Measurements from ENCODE around the gene CADM1.

CADM1 gene

DNA sequence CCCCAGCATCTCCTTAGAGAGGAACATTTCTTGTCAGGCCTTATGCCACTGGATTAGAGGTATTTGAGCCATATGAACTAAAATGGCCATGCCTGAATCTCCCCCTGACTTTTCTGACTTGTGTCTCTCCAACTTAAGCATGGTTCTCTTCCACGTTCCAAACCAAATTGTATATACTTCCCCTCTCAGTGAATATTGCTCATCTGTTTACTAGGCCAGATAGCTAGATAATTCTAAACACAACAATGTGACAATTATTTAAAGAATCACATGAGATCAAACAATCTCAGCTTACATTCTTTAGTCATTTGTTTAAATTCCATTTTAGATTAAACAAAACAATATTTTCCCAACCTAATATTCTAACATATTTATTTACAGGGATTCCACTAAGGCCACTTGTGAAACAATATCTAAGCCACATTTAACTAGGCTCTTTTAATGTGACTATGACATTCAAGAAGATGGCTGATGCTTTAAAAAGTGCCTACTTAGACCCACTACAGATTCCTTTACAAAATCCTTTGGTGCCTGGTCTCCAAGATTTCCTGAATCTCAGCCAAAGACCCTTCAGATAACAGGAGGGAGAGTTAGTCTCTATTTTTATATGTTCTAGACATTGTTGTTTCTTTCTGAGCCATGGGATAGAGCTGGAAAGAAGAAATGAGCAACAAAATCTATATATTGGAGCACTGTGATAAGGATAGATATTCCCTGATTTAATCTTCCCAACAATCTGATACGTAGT lies 105.7 kb downstream of the CADM1 start:
- no peak for DNase-seq (ENCODE audit: low spot score)

DNA sequence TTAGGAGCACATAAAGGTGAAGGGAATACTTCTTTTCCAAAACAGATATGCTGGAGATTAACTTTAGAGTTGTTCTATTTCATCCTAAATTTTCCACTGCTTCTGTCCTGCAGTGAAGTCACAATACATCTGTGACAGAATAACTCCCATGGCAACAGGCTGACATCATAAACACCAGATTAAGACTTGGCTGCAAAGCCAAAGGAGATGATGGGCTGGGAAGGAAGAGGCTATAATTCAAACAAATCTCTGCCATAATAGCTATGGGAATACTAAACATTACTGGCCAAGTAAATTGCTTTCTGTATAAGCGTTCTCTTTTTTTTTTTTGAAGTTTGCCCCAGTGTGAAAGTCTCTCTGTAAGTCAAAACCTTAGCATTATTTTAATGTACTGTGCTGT lies 107.7 kb downstream of the CADM1 start:
- no peak for DNase-seq (ENCODE audit: low spot score)

DNA sequence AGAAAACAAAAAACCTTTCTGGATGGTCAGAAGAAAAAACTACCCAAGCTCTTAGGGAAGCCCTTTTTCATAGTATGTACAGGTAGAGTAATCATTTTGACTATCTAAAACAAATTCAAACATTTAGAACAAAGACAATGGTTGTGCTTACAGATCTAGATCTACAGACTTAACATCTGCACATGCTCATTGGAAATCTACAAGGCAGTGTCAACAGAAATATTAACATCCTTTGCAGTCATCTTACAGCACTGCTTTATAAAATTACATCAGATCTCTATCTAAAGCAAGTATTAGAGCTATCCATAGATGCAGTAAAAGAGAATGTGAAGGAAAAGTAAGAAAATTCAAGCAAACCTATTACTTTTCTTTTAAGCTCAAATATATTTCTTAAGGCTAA lies 110.3 kb downstream of the CADM1 start:
- no peak for DNase-seq (ENCODE audit: low spot score)

DNA sequence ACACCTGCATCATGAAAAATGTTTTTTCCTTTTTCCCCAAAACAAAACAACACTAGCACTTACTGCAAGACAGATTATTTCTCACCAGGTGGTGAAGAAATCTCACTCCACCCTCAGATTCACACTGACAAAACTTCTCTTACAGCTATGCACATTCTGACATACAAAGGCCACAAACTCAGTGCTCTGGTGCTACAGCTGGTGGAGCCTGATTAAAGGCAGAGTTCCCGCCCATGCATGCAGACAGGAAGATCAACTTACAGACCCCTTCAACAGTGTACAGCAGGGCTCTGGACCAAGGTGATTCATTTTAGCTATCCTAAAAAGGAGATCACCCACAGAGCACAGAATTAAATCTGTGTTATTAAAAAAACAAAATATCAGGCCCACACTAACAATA lies 112.6 kb downstream of the CADM1 start:
- no peak for DNase-seq (ENCODE audit: low spot score)

DNA sequence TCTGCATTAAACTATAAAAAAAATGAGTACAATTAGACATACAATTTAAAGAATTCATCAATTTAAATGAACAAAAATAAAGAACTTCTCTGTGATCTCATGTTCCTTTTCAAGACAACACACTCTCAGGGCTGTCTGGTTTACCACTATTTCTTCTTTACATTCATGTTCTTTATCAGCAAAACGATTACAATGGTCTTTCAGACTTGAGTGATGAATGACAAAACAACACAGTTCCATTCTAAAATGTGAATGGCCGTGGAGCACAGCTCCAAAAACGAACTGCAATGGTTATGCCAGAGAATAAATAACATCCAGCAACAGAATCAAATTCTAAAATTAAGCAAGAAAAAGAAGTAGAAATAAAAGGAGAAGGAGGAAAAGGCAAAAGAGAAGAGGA lies 113.1 kb downstream of the CADM1 start:
- no peak for DNase-seq (ENCODE audit: low spot score)

DNA sequence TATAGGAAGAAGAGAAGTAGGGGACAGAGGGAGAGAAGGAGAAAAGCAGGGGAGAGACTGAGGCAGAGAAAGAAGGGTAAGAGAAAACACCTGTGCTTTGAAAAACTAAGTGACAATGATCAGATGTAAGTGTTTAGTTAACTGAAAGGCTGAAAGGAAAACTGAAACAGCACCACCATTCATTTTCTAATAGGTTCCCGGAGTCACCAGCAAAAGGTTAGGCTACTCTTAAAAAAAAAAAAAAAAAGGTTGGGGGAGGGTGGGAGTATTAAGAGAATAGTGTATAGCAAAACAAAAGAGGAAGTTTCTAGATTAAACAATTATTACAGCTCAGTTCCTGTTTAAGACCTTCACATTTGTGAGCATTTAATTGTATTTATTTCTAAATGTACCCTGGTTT lies 113.8 kb downstream of the CADM1 start:
- no peak for DNase-seq (ENCODE audit: low spot score)

DNA sequence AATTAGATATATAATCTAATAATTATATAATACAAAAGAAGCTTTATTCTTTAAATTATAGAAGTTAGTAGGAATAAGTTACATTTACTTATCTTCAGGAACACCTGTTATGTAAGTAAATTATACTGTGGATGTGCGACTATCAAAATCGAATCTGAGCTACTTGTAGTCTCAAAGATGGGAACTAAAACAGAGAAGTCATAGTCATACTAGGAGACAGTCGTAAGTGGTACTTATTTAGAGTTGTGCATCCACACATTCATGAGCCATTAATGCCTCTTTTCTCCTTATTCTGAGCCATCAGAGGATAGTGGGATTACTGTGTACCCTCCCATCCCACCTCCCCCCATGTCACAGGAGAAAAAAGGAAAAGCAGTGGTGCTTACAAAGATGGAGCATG lies 114.4 kb downstream of the CADM1 start:
- DNase-seq (ENCODE audit: low spot score) = no peak

DNA sequence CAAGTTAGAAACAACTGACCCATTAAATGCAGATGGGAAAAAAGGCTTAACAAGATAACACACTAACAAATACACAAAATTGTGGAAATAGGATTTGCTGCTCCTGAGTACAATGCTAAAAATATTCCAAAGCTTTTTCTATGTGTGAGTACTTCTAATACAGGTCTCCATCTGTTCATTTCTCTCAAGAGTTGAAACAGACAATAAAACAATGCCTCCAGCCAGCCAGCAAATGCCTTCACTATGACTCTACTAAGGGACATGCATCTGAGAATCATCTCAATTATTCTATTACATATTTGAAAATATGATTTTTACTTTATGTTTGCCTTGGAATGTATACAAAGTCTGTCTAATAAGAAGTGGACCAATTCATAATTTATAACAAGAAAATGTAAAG lies 119.0 kb downstream of the CADM1 start:
- DNase-seq (ENCODE audit: low spot score) = no peak

DNA sequence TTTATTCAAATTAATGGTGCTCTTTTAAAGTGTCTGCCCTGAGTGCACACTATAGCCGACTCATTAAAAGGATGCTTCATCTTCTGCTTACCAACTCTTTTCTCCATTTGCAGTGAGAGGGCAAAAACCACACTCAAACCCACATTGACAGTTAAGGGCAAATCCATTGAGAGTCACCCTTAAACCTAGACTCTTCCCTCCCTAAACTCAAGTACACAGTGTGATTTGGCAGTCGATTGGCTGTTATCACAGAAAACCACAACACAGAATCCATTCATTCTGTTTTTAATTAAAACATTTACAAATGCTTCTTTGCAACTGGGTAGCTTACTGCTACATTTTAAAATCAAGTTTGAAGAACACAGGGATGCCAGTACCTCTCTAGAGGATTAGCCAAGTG lies 120.0 kb downstream of the CADM1 start:
- no peak for DNase-seq (ENCODE audit: low spot score)

DNA sequence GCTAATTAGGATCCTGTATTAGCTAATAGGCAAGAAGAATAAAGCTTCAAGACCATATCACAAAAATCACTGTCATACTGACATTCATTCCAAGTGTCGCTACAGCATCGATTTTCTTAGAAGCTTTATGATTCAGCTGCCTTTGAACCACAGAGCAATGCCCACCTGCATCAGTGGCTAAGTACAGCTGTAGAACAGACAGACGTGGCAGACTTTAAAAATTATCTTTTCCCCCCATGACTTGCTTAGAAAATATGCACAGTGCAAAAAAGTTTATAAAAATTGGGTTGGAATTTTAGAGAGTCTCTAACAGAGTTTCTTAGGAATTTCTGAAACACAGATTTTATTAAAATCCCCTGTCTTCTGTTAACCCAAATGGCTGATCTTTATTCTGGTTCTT lies 120.8 kb downstream of the CADM1 start:
- DNase-seq (ENCODE audit: low spot score) = no peak

DNA sequence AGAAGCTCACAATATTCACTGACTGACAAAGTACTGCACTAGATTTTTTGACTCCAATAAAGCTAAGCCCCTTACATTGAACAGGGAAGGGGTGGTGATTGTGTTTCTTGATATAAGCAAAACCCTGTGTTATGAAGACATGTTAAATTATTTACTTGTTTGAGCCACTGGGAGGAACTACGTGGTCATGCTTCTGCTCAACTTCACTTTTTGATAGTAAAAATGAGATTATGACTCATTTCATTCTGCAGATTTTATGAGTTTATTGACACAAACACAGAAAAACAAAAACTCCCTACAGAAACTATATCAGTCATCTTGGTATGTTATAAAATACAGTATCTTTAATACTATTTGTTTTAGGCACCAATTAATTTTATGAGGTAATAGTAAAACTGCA lies 124.7 kb downstream of the CADM1 start:
- no peak for DNase-seq (ENCODE audit: low spot score)

DNA sequence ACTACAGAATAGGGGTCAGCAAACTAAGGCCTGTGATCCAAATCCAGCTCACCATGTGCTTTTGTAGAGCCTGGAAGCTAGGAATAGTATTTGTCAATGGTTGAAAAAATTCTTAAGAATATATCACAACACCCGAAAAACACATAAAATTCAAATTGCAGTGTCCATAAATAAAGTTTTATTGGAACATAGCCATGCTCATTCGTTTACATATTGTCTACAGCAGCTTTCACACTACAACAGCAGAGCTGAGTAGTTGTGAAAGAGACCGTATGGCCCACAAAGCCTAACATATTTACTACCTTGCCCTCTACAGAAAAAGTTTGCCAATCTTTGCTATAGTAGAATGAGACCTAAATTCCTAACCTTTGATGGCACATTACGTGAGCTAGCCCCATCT lies 125.7 kb downstream of the CADM1 start:
- no peak for DNase-seq (ENCODE audit: low spot score)

DNA sequence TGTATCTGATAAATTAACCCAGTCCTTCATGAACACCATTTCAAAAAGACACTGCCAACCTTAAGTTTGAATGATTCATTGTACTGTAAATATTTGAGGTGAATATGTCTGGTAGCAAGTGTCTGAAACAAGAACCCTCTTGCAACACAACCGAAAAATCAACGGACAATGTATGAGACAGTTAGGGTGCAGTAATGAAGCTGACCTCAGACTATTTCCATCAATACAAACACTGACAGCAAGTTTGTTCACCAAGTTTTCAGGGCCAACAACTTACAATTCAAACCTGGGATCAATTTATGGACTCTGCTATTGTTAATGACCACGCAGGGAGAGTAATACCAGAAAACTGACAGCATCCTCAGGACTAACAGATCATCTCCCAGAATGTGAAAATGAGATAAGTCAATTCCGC lies 126.3 kb downstream of the CADM1 start:
- DNase-seq (ENCODE audit: low spot score) = no peak

DNA sequence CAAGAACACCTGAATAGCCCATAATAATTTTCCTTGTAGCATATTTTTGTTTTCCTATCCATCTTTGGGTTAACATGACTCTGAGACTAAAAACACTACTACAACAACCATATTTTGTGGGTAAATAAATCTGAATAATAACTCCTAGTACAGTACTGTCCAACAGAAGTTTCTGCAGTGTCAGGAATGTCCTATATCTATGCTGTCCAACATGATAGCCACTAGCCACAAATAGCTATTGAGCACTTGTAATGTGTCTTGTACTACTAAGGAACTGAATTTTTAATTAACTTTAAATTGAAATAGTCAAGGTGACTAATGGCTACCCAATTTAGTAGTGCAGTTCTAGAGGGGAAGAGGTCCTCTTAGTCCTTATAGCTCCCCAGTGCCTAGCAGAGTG lies 135.6 kb downstream of the CADM1 start:
- no peak for DNase-seq (ENCODE audit: low spot score)

DNA sequence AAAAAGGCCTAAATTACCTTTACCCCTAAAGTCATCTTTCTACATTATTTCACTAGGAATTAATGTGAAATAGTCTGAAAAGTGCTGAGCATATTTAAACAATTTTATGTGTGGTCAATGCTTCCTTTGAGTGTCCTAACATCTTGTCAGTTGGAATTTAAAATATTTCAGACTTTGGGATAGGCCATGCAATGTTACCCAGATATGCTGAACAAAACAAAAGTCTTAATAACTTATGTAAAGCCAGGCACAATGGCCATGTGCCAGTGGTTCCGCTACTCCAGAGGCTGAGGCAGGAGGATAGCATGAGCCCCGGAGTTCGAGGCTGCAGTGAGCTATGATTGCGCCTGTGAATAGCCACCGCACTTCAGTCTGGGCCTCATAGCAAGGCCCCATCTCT lies 137.4 kb downstream of the CADM1 start:
- DNase-seq (ENCODE audit: low spot score) = no peak

DNA sequence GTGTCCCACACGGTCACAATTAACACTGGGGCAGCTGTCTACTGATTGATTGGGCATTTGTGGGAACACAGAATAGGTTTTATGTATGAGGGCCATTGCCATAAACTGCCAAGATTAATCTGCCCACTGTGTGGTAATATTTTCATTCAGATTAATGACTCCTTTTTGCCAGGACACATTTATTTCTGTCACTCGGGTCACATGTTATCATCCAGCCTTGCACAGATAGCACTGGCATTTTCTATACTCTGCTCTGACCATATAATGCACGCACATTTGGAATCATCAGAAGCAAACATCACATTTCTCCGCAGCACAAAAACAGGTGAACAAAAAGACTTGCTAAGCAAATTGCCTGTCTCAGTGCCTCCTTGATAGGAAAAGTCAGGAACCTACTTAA lies 138.3 kb downstream of the CADM1 start:
- no peak for DNase-seq (ENCODE audit: low spot score)

DNA sequence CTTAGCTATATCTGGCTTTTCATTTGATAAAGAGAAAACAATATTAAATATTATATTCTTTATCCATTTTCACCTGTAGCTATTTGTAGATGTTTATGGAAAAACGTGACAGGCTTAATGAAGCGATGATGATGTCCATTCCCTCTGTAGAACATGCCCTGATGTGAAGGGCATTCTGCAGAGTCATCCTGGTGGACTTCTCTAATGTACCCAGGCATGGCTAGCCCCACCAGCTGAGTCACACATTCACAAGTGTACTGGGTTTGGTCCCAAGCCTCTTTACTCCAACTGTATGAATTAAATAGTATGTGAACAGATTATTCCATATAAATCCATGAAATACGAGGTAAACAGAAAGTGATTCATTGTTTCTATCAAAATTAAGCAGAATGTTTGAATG lies 139.3 kb downstream of the CADM1 start:
- DNase-seq (ENCODE audit: low spot score) = no peak

DNA sequence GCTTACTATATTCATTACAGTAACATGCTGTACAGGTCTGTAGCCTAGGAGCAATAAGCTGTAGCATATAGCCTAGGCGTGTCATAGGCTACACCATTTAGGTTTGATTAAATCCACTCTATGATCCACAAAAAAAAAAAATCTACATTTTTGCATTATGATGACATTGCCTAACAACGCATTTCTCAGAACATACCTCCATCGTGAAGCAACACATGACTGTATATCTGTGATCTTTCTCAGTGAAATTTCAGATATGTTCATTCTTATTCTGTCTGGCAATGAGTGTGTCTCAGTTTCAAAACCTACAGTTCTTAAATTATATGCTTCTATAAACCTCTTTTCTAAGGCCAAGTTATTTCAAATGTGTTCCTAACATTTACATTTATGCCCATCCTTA lies 140.3 kb downstream of the CADM1 start:
- no peak for DNase-seq (ENCODE audit: low spot score)

DNA sequence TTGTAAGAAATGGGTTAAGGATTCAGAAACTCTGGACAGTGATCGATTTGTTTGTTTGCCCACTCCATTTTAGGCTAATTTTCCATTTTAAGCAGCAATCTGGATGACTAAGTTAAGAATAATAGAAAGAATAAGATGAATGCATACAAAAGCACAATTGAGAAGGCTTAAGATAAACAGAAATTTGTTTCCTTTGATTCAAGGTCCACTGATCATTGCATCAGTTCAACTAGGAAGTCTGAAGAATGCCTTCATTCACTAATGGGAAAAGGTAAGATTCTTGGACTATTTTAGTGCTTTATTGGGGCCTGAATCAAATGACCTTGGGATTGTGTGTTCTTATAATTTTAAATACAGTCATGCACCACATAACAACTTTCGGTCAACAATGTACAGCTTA lies 140.8 kb downstream of the CADM1 start:
- DNase-seq (ENCODE audit: low spot score) = no peak

DNA sequence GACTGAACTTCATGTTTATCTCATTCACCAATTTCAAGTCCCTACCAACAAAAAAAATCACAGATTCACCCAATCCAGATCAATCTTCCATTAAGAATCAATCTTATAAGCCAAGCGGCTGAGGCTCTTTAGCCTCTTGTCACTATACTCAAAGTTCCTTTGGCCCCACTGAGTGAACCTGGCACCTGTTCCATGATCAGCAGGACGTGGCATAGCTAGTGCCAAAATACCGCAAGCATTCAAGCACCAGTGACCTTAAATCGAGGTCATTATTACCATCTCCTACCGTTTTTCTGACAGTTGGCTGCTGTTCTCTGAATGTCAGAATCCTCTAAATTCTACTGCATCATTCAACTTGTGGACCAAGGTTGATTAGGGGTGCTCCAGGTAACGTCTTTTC lies 141.2 kb downstream of the CADM1 start:
- no peak for DNase-seq (ENCODE audit: low spot score)

DNA sequence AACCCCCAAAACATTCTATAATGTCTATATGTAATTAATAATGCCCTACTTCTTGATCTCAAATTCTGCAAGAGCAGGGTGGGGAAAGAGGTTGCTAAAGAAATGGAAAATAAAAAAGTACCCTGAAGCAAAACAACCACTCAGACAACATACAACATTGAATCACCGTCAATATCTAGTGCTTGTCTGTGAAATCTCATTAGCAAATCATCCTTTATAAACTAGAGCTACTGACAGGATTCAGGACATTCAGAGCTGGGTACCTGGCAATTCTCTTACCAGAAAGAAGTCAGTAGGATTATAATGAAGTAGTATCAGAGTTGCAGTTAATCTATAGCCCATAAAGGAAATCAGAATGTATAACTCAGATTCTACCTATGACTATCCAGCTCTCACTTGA lies 143.2 kb downstream of the CADM1 start:
- no peak for DNase-seq (ENCODE audit: low spot score)

DNA sequence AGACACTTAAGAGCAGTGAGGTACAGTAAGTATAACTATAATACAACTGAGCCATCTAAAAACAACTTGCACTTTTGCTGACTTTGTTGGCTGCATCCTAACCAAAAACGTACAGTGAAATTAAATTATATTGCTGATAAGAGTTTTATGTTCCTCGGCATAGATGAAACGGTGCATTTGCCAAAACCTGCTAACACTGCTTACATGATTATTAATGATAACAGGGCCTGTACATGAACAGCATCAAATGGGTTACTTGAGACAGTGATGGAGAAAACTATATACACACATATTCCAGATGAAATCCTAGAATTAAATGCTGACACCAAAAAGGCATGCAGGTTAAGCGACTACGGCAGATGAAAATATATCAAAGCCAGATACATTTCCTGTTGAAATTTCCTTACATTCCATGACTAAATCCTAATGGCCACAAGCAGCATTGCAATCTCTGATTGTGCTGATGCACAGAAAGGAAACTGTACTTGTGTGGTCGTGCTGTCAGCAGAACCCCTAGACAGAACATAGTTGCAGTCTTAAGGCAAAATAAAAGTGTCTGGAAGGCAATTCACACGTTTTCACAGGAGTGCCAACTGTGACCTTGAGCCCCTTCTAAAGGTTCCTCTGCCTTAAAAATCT lies 143.9 kb downstream of the CADM1 start:
- DNase-seq (ENCODE audit: low spot score) = peak; percentile 11

DNA sequence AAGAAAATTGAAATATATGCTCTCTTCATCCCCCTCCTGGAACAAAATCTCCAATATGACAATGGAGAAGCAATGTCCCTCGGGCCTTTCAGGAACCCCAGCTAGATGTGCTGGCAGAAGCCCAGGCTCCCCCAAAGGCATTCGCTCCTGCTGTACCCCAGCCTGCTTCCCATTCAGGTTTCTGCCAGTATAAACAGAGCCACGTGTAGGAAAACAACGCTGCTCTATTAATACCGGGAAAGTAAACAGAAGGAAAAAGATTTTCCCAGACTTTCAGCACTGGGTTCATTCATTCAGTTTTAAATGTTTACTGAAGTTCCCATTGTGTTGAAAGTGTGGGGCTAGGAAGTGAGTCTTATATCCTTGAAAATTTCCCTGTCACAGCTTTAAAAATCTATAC lies 147.1 kb downstream of the CADM1 start:
- no peak for DNase-seq (ENCODE audit: low spot score)

DNA sequence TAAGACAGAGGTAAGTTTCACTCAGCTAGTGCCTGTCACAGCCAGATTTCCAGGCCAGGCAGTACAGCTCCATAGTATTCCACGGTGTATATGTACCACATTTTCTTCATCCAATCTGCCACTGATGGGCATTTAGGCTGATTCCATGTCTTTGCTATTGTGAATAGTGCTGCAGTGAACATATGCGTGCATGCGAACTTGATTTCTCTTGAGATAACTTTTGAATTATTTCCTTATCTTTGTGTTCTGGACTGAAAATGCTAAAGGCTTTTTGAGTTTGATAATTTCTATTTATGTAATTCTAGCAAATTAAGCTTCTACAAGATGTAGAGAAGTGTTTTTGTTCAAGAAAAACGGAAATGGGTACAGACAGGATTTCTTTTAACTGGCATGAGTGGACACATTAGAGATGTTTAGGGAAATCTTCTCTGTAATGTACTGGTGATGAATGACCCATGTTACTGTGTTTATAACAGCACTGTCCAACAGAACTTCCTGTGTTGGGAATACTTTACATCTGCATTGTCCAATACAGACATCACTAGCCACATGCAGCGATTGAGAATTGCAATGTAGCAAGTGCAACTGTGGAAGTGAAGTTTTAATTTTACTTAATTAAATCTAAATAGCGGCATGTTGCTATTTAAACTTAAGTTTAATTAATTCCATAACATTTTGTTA lies 151.3 kb downstream of the CADM1 start:
- DNase-seq (ENCODE audit: low spot score) = no peak

All from kidney capillary endothelial cell (primary cell).